ENCODE results near the gene QRICH2.
"Not testable (repeated sequence)": the region's sequence is repeated elsewhere in the genome, so short reads cannot be mapped to it uniquely, and the experiment has no call there.

Gene QRICH2

DNA sequence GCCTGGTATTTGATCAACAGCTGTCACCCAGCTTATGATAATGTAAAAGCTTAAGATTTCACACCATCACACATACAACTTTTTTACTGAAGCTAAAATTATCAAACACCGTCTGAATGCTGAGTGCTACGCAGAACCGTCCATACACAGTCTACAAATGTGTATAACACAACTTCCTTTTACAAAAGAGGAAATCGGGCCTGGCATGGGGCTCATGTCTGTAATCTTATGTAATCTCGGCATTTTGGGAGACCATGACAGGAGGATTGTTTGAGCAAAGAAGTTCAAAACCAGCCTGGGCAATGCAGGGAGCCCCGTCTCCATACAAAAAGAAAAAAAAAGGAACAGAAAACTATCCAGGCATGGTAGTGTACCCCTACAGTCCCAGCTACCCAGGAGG is 19.6 kb upstream of the QRICH2 start:
- in situ Hi-C loops (cut with MboI; ENCODE audit: low sequenced_read_pairs), result no loop called here

DNA sequence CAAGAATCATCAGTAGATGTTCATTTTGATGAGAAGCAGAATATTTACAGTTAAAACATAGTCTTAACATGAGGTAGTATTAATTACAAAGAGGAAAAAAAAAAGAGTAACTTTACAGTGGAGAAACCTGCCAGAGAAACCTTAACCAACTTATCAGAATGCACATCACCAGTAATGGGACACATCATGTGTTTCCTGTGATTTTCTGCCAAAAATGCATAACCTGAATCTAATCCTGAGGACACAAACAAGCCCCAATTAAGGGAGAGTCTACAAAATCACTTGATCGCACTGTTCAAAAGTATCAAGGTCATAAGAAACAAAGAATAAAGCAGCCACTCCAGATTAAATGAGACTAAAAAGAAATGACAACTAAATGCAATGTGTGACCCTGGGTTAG is 18.2 kb upstream of the QRICH2 start:
- in situ Hi-C loops (cut with MboI; ENCODE audit: low sequenced_read_pairs), result no loop called here

DNA sequence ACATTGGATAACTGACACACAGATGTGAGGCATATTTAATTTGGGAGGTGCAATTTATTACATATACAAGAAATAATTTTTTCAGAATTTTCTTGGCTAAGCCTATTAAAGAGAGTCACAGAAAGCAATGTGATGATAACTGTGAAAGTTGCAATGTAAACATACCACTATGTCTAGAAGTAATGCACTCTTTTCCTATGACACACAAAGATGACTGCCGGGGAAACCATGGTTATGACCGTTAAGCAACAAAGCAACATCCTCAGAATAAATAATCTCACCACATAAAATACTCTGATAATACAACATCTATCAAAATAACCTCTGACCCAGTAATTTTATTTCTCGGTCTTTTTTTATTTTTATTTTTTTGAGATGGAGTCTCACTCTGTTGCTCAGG is 10.5 kb upstream of the QRICH2 start:
- in situ Hi-C loops (cut with MboI; ENCODE audit: low sequenced_read_pairs), result no loop called here

DNA sequence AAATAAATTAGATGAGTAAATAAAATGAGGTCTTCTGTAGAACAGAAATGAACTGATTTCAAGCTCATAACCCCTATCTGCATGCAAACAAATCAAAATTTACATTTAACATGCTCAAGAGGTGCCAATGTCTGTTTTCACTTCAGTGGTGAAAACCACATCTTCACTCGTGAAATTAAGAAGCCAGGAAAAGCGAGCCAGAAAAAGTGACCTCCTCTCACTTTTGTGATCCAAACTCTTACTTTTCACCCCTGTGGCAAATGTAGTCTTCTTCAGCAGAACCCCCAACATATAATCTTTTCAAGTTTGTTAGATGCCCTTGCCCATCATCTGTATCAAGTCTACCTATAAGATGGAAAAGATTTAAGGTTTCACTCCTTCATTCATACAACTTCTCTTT is 9.5 kb upstream of the QRICH2 start:
- in situ Hi-C loops (cut with MboI; ENCODE audit: low sequenced_read_pairs), result no loop called here

DNA sequence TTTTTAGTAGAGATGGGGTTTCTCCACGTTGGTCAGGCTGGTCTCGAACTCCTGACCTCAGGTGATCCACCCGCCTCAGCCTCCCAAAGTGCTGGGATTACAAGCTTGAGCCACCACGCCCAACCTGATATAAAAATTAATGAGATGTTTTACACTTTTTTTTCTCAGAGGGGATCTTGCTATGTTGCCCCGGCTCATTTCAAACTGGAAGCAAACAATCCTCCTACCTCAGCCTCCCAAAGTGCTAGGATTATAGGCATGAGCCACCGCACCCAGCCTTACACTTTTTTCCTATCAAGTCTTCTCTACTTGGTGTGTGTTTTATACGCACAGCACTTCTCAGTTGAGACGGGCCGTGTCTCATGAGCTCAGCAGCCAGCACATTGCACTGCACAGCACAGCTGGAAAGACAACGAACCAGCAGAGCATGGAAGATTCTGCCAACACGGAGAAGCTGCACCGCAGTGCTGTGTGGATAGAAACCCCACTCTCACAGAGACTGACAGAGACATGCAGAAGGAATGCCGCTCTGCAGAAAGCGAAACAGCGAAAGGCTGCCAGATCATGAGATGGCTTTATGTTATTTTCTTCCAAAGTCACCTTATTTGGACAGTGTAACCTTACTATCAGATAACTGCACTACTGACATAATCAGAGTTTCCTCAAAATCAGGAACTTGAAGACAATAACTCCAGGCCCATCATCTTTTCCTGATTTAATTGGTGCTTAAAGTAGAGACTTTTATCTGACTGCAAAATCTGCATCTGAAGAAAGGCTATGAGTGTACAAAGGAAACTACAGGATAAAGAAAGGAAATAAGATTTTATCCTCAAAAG is 6.5 kb upstream of the QRICH2 start:
- in situ Hi-C loops (cut with MboI; ENCODE audit: low sequenced_read_pairs), result no loop called here

DNA sequence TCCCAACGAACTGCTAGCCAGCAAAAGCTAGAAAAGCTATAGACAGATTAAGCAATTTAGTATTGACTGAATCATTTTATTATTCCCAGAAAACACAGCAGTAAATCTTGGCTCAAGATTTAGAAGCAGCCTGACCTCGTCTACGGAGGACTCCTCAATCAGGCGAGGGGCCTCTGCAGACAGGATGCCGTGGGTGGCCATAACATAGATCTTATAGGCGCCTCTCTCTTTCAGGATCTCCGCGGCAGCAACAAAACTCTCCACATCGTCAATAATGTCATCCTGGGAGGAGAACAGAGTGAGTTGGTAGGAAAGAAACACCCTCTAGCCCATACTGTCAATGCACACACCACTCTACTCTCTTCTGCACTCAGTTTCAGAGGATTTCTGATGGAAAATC is 4.7 kb upstream of the QRICH2 start:
- in situ Hi-C loops (cut with MboI; ENCODE audit: low sequenced_read_pairs), result no loop called here

DNA sequence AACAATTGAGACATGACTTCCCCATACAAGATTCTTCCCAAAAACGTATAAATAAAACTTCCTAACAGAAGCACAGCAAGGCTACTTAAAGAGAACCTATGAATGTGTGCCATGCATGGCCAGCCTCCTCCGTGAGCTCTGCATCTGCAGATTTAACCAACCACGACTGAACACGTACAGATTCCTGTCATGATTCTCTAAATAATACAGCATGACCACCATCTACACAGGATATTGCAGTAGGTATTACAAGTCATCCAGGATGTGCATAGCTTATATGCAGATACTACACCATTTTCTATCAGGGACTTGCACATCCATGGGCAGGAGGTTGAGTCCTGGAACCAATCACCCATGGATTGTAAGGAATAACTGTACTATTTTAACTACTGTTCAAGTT is 1.4 kb upstream of the QRICH2 start:
- in situ Hi-C loops (cut with MboI; ENCODE audit: low sequenced_read_pairs), result no loop called here

DNA sequence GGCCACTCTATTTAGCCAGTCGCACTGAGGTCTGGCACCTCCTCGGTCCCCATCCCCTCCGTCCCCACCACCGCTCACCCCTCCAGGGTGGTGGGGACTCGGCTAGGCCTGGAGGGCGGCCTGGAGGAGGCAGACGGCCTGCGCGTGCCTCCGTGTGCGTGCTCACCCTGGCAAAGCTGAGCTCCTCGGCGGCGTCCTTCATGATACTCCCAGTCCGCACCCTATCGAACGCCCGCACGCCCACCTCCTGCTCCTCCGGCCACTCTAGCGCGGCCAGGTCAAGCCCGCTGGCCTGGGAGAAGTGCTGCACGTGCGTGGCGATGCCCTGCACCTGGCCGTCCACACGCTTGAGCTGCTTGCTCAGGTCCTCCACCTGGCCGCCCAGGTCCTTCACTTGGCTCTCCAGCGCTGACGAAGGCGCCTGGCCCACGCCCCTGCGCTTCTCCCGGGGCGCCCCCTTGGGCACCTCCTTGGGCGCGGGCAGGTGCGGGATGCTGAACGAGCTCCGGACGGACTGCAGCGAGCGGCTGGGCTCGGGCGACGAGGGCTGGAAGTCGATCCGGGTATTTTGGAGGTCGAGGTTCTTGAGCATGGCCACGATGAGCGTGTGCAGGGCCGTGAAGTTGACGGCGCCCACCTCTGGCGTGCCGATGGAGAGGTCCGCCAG is 644 bp downstream of the QRICH2 start:
- in situ Hi-C loops (cut with MboI; ENCODE audit: low sequenced_read_pairs), result no loop called here

DNA sequence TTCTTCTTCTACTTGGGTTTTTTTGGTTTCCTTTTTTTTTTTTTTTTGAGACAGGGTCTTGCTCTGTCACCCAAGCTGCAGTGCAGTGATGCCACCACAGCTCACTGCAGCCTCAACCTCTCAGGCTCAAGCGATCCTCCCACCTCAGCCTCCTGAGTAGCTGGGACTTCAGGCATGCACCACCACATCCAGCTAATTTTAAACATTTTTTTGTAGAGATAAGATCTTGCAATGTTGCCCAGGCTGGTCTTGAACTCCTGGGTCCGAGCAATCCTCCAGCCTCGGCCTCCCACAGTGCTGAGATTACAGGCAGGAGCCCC is 3.0 kb downstream of the QRICH2 start:
- in situ Hi-C loops (cut with MboI; ENCODE audit: low sequenced_read_pairs), result not testable (repeated sequence)

DNA sequence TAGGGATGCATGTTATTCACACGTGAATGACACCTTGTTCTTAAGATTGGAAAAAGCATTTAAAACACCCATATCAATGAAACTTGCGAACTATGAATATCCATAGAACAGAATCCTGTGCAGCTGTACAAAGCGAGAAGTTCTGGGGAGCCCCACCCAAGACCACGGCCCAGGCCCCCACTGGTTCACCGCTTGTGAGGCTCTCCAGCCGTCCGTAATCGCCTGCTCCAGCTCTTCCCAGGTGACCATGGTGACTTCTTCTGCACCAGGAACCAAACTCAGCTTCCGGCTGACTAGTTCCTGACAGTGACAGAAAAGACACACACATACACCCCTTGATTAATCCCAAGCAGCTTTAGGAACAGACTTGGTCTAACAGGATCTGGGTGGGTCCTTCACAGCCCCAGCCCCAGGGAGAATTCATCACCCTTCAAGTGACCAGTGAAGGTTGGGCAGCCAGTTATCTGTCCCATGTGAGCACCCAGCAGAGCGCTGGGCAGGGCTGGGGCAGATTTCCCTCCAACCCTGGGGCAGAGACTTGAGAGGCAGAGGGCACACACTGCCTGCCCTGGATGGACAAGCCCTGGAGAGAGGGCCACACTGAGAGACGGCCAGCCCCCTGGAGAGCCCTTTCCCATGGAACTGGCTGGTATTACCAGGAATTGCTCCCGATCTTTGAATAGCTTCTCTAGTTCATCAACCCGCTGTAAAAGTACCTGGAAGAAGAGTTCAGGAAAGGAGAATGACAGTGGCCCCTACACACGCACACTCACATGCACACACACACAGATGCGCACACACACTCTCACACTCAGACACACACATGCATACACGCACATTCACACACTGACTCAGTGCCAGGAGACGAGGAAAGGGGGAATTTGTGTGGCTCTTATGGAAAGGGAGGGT is 3.6 kb downstream of the QRICH2 start:
- in situ Hi-C loops (cut with MboI; ENCODE audit: low sequenced_read_pairs), result loop anchor here (5.0 kb wide), 1 partner anchor 98 kb away; no protein-coding TSS in a partner anchor

DNA sequence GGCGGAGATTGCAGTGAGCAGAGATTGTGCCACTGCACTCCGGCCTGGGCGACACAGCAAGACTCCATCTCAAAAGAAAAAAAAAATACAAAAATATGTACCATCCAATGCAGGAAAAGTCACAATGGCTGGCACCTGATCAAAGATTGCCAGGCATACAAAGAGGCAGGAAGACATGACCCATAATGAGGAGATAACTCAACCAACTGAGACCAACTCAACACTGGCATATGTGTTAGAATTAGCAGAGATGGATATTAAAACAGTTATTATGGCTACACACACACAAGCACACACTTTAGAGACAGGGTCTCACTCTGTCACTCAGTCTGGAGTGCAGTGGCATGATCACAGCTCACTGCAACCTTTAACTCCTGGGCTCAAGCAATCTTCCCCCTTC is 10.6 kb downstream of the QRICH2 start:
- in situ Hi-C loops (cut with MboI; ENCODE audit: low sequenced_read_pairs), result no loop called here

DNA sequence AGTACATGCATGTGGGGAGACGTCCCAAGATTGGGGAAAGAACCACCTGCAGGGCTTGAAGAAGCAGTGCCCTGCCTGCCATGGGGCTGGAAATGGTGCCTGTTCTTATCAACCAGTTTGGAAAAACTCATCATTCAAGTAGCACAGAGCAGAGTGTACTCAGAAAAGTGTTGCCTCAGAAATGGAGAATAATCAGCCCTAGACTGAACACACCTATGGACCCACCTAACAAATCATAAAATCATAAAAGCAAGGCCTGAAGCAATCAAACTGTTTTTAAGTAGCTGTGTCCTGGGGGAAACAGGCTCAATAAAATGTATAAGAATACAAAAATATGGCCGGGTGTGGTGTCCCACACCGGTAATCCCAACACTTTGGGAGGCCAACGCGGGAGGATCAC is 11.2 kb downstream of the QRICH2 start:
- in situ Hi-C loops (cut with MboI; ENCODE audit: low sequenced_read_pairs), result no loop called here

DNA sequence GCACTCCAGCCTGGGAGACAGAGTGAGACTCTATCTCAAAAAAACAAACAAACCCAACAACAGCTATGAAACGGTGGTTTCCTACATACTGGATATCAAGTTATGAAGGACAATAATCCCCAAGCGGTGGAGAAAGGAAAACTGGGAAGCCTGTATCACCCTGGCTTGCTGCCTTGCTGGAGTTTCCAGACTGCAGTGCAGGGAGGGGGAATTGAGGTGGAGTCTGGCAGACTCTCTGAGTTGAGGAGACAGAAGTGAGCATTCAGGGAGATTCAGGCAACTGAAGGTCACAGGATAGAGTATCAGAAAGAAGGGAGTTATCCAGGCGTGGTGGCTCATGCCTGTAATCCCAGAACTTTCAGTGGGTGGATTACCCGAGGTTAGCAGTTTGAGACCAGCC is 11.9 kb downstream of the QRICH2 start:
- in situ Hi-C loops (cut with MboI; ENCODE audit: low sequenced_read_pairs), result no loop called here

DNA sequence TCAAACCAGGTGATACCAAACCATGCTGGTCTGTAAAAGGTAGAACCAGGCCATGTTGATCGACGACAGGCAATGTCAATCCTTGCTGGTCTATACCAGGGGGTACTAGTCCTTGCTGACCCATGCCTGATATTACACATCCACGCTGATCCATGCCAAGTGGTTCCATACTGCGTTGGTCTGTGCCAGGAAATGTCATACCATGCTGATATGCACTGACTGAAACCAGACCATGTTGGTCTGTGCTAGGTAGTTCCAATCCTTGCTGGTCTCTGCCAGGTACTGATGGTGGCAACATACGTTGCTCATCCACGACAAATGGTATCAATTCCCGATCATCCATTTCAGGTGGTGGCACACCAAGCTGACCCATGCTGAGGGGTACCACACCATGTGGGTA is 15.0 kb downstream of the QRICH2 start:
- in situ Hi-C loops (cut with MboI; ENCODE audit: low sequenced_read_pairs), result no loop called here

DNA sequence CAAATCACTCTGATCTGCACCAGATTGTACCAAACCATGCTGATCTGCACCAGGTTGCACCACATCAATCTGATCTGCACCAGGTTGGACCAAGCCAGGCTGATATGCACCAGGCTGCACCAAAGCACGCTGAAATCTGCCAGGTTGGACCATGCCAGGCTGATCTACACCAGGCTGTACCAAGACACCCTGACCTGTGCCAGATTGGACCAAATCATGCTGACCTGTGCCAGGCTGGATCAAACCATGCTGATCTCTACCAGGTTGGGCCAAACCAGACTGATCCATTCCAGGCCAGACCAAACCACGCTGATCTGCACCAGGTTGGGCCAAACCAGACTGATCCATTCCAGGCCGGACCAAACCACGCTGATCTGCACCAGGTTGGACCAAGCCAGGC is 15.5 kb downstream of the QRICH2 start:
- in situ Hi-C loops (cut with MboI; ENCODE audit: low sequenced_read_pairs), result no loop called here

DNA sequence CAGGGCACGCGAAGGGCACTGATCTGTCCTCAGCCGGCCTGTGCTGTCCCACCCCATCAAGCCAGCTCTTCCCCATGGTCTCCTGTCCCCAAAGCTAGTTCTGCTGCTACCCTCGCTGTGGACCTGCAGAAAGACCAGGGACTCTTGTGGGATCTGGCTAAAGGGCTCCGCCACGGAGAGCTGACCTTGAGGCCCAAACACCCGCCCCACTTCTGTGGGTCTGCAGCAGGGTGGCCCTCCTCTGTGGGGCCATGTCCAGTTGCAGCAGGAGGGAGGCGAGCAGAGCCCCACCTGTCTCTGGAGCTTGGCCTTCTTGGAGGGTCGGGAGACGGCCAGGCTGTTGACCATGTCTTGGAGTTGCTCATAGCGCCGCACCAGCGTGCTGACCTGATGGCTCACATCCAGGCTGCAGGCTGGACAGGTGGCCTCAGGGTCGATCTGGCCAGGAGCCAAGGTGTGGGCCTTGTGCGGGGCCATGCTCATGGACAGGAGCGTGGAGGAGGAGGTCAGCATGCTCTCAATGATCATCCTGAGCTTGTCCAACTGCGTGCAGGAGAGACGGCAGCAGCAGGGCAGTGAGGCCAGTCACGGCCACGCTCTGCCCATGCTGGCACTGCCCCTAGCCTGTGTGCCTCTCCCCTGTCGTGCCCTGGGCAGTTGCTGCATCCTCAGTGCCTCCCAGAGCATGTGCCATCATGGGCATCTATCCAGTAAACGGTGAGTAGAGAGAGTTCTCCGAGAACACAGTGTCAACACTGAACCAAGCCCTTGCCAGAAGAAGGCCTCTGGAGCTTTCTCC is 26.3 kb downstream of the QRICH2 start:
- in situ Hi-C loops (cut with MboI; ENCODE audit: low sequenced_read_pairs), result loop anchor here (5.0 kb wide), 1 partner anchor 159 kb away; no protein-coding TSS in a partner anchor

DNA sequence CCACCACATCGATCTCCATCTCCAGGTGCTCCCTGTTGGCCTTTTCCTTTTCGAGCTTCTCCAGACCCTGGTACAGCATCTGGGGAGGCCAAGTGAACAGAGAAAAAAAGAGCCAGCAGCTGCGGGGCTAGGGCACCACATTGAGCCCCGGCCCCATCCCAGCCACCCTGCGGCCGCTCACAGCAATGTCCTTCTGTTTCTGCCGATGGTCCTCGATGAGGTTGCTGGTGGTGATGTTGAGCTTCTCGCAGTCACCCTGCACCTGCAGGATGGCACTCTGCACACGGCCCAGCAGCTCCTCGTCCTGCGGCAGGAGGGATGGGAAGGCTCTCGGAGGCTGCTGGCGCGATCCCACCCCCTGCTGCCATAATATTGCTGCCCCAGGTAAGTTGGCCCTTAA is 27.4 kb downstream of the QRICH2 start:
- in situ Hi-C loops (cut with MboI; ENCODE audit: low sequenced_read_pairs), result loop anchor here (5.0 kb wide), 1 partner anchor 158 kb away; no protein-coding TSS in a partner anchor

DNA sequence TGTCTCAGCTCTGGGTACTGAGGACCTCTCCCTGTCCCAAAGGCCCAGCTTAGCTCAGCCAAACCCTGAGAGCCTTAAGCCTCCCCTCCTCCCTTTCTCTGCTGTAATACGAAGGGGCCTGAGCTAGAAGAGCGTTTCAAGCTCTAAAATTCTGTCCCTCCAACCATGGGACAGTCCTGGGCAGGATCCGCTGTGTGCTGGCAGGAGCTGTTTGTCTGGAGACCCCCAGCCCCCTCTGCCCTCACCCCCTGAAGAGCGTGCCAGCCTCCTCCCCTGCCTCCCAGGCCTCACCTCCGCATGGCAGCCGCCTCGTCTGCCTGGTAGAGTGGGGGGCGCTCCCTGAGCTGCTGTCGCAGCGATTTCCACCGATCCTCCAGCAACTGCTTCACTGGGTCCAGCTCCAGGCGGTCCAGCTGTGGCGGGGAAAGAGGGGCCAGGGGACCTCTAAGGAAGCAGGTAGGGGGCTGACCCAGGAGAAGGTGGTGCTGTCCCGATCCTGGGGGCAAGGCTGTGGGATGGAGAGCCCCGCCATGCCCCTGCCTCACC is 28.3 kb downstream of the QRICH2 start:
- in situ Hi-C loops (cut with MboI; ENCODE audit: low sequenced_read_pairs), result loop anchor here (5.0 kb wide), 1 partner anchor 158 kb away; no protein-coding TSS in a partner anchor

DNA sequence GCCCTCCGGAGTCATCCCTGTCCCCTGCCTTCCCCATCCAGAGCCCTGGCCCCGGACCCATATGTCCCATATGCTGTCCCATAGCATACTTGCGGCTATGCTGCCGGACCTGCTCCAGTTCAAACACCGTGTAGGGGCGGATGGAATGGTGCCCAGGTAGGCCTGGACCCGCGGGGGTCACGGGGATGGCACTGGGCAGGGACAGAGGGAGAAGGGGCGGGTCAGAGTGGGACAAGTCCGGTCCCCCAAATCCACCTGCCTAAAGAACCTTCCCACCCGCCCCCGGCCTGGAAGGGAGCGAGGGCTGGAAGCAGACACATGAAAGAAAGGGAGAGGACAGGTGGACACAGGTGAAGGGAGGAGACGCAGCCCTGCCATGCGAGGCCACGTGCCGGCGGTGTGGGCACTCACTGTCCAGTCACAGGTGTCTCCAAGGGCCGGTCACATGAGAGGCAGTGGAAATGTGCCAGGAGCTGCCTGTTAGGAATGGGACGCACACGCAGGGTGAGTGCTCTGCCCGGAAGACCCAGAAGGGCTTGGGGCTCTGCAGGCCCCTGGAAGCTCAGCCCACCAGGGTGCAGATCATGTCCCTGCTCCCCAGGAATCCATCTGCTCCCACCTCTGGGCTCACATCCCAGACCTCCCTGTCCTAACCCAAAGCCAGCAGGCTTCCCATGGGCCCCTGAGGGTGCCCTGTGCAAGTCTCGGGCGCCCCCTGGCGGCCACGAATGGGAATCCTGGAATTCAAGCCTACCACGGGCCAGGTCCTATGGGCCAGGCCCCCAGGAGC is 28.9 kb downstream of the QRICH2 start:
- in situ Hi-C loops (cut with MboI; ENCODE audit: low sequenced_read_pairs), result no loop called here
